ENCODE measurements around the gene COL27A1. TPM values are rescaled to one million over a fixed set of nuclear protein-coding genes. Genes with fewer than 3 reads are reported as not detected.

COL27A1 gene
- total RNA-seq, 1 donor from 2014 or later, result 0.33 TPM

GRCh38 chr9:114247077-114247476 lies 91.7 kb downstream of the COL27A1 start:
- H3K36me3 Mint-ChIP-seq (ENCODE audit: low read depth), result no peaks in the 10 kb centered on the region
- ChIA-PET POLR2A (no interaction called here), CTCF (no interaction called here)
- DNase-seq (no peak), ATAC-seq (ENCODE audit: low read depth) (no peak)
- no peak for TF ChIP-seq CTCF (IDR thresholded peaks at IDR 0.05)
- H3K4me1 Mint-ChIP-seq, result no peaks in the 10 kb centered on the region
- intact Hi-C loops (cut with micrococcal nuclease), result no loop called here
- peaks cover under 1% of the 10 kb centered on the region for H3K27me3 Mint-ChIP-seq
- no peaks in the 10 kb centered on the region for H3K9me3 Mint-ChIP-seq
- H3K4me3 Mint-ChIP-seq, result no peak overlapping the region
- H3K27ac Mint-ChIP-seq, result no peak overlapping the region

GRCh38 chr9:114247491-114247890 lies 92.2 kb downstream of the COL27A1 start:
- Mint-ChIP-seq H3K36me3 (ENCODE audit: low read depth) (no peaks in the 10 kb centered on the region), H3K27me3 (no peaks in the 10 kb centered on the region), H3K4me1 (no peaks in the 10 kb centered on the region), H3K9me3 (no peaks in the 10 kb centered on the region), H3K27ac (no peak overlapping the region), H3K4me3 (no peak overlapping the region)
- intact Hi-C loops (cut with micrococcal nuclease), result no loop called here
- ChIA-PET POLR2A (no interaction called here), CTCF (no interaction called here)
- ATAC-seq (ENCODE audit: low read depth), result no peak
- no peak for TF ChIP-seq CTCF (IDR thresholded peaks at IDR 0.05)
- DNase-seq, result no peak

GRCh38 chr9:114248299-114248707 lies 93.0 kb downstream of the COL27A1 start:
- CTCF ChIA-PET, result no interaction called here
- DNase-seq (no peak), ATAC-seq (ENCODE audit: low read depth) (no peak)
- no peak overlapping the region for H3K27ac Mint-ChIP-seq
- no peaks in the 10 kb centered on the region for H3K9me3 Mint-ChIP-seq
- no peak overlapping the region for H3K4me3 Mint-ChIP-seq
- H3K36me3 Mint-ChIP-seq (ENCODE audit: low read depth), result no peaks in the 10 kb centered on the region
- POLR2A ChIA-PET, result no interaction called here
- H3K27me3 Mint-ChIP-seq, result no peaks in the 10 kb centered on the region
- no peaks in the 10 kb centered on the region for H3K4me1 Mint-ChIP-seq
- no peak for TF ChIP-seq CTCF (IDR thresholded peaks at IDR 0.05)
- intact Hi-C loops (cut with micrococcal nuclease), result no loop called here

GRCh38 chr9:114249424-114250234 lies 94.3 kb downstream of the COL27A1 start:
- DNase-seq, result no peak
- ChIA-PET POLR2A (no interaction called here), CTCF (no interaction called here)
- Mint-ChIP-seq H3K27ac (no peak overlapping the region), H3K4me1 (no peaks in the 10 kb centered on the region), H3K27me3 (peaks cover 3% of the 10 kb centered on the region), H3K36me3 (ENCODE audit: low read depth) (no peaks in the 10 kb centered on the region), H3K4me3 (no peak overlapping the region), H3K9me3 (no peaks in the 10 kb centered on the region)
- intact Hi-C loops (cut with micrococcal nuclease), result no loop called here
- no peak for TF ChIP-seq CTCF (IDR thresholded peaks at IDR 0.05)
- no peak for ATAC-seq (ENCODE audit: low read depth)

- ChIA-PET POLR2A (no interaction called here), CTCF (no interaction called here)
- Mint-ChIP-seq H3K9me3 (no peaks in the 10 kb centered on the region), H3K27me3 (peaks cover 3% of the 10 kb centered on the region), H3K27ac (no peak overlapping the region), H3K4me1 (no peaks in the 10 kb centered on the region), H3K4me3 (no peak overlapping the region), H3K36me3 (ENCODE audit: low read depth) (no peaks in the 10 kb centered on the region)
- intact Hi-C loops (cut with micrococcal nuclease), result no loop called here
- DNase-seq (no peak), ATAC-seq (ENCODE audit: low read depth) (no peak)
- no peak for TF ChIP-seq CTCF (IDR thresholded peaks at IDR 0.05)
Observed at GRCh38 chr9:114250235-114250568, 94.9 kb downstream of the COL27A1 start.

All from activated B cell treated with CpG ODN at 0.5 μM for 24 hours (primary cell).